ENCODE measurements around the gene CCNF. TPM values are rescaled to one million over a fixed set of nuclear protein-coding genes. Genes with fewer than 3 reads are reported as not detected.
A peak's percentile ranks its signal among the peaks of the same experiment; 100 is the strongest.

CCNF gene
- total and polyA plus RNA-seq, 10 of the 15 experiments (the other 5 are each of a cell fraction or from before 2014, with no cell fraction given): 4.0 to 63.2 (median 27.5) TPM

- TF ChIP-seq, protein P1, sequence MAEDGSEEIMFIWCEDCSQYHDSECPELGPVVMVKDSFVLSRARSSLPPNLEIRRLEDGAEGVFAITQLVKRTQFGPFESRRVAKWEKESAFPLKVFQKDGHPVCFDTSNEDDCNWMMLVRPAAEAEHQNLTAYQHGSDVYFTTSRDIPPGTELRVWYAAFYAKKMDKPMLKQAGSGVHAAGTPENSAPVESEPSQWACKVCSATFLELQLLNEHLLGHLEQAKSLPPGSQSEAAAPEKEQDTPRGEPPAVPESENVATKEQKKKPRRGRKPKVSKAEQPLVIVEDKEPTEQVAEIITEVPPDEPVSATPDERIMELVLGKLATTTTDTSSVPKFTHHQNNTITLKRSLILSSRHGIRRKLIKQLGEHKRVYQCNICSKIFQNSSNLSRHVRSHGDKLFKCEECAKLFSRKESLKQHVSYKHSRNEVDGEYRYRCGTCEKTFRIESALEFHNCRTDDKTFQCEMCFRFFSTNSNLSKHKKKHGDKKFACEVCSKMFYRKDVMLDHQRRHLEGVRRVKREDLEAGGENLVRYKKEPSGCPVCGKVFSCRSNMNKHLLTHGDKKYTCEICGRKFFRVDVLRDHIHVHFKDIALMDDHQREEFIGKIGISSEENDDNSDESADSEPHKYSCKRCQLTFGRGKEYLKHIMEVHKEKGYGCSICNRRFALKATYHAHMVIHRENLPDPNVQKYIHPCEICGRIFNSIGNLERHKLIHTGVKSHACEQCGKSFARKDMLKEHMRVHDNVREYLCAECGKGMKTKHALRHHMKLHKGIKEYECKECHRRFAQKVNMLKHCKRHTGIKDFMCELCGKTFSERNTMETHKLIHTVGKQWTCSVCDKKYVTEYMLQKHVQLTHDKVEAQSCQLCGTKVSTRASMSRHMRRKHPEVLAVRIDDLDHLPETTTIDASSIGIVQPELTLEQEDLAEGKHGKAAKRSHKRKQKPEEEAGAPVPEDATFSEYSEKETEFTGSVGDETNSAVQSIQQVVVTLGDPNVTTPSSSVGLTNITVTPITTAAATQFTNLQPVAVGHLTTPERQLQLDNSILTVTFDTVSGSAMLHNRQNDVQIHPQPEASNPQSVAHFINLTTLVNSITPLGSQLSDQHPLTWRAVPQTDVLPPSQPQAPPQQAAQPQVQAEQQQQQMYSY (CRISPR knock-in tag; IDR thresholded peaks at IDR 0.05): no peak
- TF ChIP-seq PKNOX1 (IDR thresholded peaks at IDR 0.05) (no peak), PBX3 (IDR thresholded peaks at IDR 0.05; ENCODE audit: insufficient replicate concordance, low read depth, low read length) (no peak), GABPA (IDR thresholded peaks at IDR 0.05; ENCODE audit: low read depth) (no peak), ZNF622 (IDR thresholded peaks at IDR 0.05) (no peak), RAD21 (IDR thresholded peaks at IDR 0.05; ENCODE audit: insufficient read depth, low read depth, low read length) (no peak), CUX1 (IDR thresholded peaks at IDR 0.05; ENCODE audit: insufficient replicate concordance, low read depth, low read length) (no peak), SIN3A (IDR thresholded peaks at IDR 0.05; ENCODE audit: low read depth, low read length) (no peak), ETV6 (conservative IDR thresholded peaks at IDR 0.05 in 1 of 2, IDR thresholded peaks at IDR 0.05 in 1 of 2; ENCODE audit: borderline replicate concordance in 1 of 2, low read depth in 1 of 2) (no peak), EP300 (IDR thresholded peaks at IDR 0.05; ENCODE audit: borderline replicate concordance in 1 of 2, control insufficient read depth in 1 of 2, low read depth in 2 of 2, low read length in 2 of 2) (no peak; a peak in 1 of 4 replicates)
- TF ChIP-seq, protein P2, sequence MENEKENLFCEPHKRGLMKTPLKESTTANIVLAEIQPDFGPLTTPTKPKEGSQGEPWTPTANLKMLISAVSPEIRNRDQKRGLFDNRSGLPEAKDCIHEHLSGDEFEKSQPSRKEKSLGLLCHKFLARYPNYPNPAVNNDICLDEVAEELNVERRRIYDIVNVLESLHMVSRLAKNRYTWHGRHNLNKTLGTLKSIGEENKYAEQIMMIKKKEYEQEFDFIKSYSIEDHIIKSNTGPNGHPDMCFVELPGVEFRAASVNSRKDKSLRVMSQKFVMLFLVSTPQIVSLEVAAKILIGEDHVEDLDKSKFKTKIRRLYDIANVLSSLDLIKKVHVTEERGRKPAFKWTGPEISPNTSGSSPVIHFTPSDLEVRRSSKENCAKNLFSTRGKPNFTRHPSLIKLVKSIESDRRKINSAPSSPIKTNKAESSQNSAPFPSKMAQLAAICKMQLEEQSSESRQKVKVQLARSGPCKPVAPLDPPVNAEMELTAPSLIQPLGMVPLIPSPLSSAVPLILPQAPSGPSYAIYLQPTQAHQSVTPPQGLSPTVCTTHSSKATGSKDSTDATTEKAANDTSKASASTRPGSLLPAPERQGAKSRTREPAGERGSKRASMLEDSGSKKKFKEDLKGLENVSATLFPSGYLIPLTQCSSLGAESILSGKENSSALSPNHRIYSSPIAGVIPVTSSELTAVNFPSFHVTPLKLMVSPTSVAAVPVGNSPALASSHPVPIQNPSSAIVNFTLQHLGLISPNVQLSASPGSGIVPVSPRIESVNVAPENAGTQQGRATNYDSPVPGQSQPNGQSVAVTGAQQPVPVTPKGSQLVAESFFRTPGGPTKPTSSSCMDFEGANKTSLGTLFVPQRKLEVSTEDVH (IDR thresholded peaks at IDR 0.05; ENCODE audit: low read depth, partially characterized antibody): peak; percentile 72
Measured at GRCh38 chr16:2467528-2468232, 38.4 kb downstream of the CCNF start (continued).
